HEK293T (cell line): ENCODE data around the gene SLC38A3.

Experiments
- ARNT ChIP-seq: fragments of 450-650 bp; IDR thresholded peaks from 2 replicates; pipeline ENCODE4 v1.6.1; 2017; ENCODE audit warnings: mild to moderate bottlenecking
- BHLHE40 ChIP-seq: fragments of 450-650 bp; IDR thresholded peaks from 2 replicates; pipeline ENCODE4 v1.6.1; 2016; ENCODE audit warnings: mild to moderate bottlenecking, moderate library complexity, borderline replicate concordance
- FOXK2 ChIP-seq: fragments of 450-650 bp; IDR thresholded peaks from 2 replicates; pipeline ENCODE4 v1.6.1; 2016; ENCODE audit warnings: mild to moderate bottlenecking
- FOXM1 ChIP-seq: fragments of 450-650 bp; IDR thresholded peaks from 2 replicates; pipeline ENCODE4 v1.6.1; 2017; ENCODE audit warnings: mild to moderate bottlenecking, borderline replicate concordance
- HDGF ChIP-seq: fragments of 450-650 bp; IDR thresholded peaks from 2 replicates; pipeline ENCODE4 v1.6.1; 2017; ENCODE audit warnings: antibody characterized with exemption, borderline replicate concordance
- NFRKB ChIP-seq: fragments of 450-650 bp; IDR thresholded peaks from 2 replicates; pipeline ENCODE4 v1.6.1; 2016; ENCODE audit warnings: mild to moderate bottlenecking, moderate library complexity
- SP1 ChIP-seq: fragments of 450-650 bp; IDR thresholded peaks from 2 replicates; pipeline ENCODE4 v1.6.1; 2017
- SUZ12 ChIP-seq: fragments of 450-650 bp; IDR thresholded peaks from 2 replicates; pipeline ENCODE4 v1.6.1; 2016; ENCODE audit warnings: mild to moderate bottlenecking
- TARDBP ChIP-seq: fragments of 450-650 bp; IDR thresholded peaks from 2 replicates; pipeline ENCODE4 v1.6.1; 2016
- ZNF384 ChIP-seq: fragments of 450-650 bp; IDR thresholded peaks from 2 replicates; pipeline ENCODE4 v1.6.1; 2016

DNA sequence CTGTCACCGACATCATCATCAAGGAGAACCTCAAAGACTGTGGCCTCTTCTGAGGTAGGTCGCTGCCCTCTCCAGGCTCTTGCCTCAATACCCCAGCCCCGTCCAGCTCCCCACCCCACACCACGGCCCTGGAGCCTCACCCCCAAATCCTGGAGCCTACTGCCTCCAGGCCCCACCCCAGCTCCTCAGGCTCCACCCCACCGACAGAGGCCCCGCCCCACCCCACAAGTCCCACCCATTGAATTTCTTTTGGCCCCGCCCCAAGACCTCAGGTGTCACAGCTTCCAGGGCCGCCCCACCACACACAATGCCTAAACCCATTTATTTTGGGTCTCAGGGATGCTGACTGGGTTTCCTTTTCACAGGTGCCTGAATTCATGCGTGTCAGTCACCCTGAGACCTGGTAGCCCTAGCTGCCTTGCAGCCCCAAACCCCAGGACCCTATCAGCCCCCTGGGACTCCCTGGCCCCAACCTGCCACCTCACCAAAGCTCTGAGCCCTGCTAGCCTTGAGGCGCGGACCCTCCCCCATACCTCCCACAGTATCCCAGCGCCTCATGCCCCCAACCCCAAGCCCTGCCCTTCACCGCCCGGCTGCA lies 10.1 kb upstream of the SLC38A3 start:
- TF ChIP-seq FOXM1: no peak
- TF ChIP-seq FOXK2: no peak
- TF ChIP-seq TARDBP: no peak
- no peak for TF ChIP-seq SUZ12
- no peak for TF ChIP-seq NFRKB
- TF ChIP-seq BHLHE40: no peak
- TF ChIP-seq HDGF: no peak
- no peak for TF ChIP-seq ZNF384
- no peak for TF ChIP-seq ARNT
- no peak for TF ChIP-seq SP1
